ENCODE data around the gene SOBP.

DNA sequence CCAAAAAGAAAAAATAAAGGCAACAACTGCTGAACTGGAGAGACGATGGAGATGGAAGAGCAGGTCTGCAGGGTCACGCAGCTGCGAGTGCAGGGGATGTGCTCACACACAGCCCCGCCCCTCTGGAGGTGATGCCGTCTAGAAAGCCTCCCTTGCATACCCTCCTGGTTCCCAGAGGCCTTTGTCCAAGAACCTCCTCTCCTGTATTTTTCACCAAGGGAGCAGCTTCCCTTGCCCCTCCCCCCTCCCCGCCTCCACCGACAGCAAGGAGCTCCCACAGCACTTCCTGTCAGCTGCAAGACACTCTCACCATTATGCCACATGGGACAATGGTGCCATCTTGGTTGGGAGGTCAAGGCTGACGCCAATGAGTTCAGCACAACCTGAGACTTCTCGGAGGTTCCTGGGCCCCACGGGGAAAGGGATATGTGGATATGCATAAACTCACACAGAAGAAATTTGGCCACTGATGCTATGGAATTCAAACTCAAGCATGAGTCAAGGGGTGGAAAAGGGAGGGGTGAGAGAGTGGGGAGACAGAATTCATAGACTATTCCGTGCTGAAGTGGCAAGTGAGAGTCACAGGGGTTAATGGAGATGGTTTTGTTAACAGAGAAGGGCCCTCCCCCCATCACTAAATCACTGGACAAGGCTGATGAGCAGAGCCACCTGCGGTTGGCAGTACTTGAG lies 201.3 kb downstream of the SOBP start:
- TF ChIP-seq, protein P1, sequence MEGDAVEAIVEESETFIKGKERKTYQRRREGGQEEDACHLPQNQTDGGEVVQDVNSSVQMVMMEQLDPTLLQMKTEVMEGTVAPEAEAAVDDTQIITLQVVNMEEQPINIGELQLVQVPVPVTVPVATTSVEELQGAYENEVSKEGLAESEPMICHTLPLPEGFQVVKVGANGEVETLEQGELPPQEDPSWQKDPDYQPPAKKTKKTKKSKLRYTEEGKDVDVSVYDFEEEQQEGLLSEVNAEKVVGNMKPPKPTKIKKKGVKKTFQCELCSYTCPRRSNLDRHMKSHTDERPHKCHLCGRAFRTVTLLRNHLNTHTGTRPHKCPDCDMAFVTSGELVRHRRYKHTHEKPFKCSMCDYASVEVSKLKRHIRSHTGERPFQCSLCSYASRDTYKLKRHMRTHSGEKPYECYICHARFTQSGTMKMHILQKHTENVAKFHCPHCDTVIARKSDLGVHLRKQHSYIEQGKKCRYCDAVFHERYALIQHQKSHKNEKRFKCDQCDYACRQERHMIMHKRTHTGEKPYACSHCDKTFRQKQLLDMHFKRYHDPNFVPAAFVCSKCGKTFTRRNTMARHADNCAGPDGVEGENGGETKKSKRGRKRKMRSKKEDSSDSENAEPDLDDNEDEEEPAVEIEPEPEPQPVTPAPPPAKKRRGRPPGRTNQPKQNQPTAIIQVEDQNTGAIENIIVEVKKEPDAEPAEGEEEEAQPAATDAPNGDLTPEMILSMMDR (conservative IDR thresholded peaks at IDR 0.05), result no peak
- TF ChIP-seq EZH2 (IDR thresholded peaks at IDR 0.05; ENCODE audit: low read depth), result no peak

Data from PC-9 (cell line).